ENCODE results near the gene PRPSAP2.

PRPSAP2 gene

DNA sequence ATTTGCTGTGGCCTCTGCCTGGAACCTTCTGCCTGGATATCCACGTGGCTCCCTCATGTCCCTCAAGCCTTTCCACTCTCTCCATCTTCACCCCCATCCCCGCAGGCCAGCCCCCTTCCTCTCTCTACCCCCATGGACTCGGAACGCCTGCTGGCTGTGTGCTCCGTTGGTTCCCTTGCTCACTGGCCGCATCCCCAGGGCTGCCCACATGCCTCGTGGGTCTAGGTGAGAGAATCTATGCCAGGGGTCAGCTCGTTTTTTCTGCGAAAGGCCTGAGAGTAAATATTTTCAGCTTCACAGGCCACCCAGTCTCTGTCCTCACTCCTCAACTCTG is 106.1 kb downstream of the PRPSAP2 start:
- no peak for DNase-seq

DNA sequence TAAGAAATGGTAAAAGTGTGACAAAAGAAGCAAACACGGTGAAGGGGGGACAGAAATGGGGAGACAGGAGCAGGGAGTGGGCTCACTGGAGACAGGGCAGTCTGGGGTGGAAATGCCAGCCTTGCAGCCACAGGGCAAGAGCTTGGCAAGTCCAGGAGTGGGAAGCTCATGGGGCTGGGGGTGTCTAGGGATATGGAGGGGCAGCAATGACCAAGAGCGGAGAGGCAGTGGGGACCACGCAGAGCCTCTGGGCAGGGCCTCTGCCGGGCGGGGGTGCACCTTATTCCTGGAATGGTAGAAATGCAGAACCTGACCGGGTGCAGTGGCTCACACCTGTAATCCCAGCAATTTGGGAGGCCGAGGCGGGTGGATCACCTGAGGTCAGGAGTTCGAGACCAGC is 106.6 kb downstream of the PRPSAP2 start:
- DNase-seq: no peak

DNA sequence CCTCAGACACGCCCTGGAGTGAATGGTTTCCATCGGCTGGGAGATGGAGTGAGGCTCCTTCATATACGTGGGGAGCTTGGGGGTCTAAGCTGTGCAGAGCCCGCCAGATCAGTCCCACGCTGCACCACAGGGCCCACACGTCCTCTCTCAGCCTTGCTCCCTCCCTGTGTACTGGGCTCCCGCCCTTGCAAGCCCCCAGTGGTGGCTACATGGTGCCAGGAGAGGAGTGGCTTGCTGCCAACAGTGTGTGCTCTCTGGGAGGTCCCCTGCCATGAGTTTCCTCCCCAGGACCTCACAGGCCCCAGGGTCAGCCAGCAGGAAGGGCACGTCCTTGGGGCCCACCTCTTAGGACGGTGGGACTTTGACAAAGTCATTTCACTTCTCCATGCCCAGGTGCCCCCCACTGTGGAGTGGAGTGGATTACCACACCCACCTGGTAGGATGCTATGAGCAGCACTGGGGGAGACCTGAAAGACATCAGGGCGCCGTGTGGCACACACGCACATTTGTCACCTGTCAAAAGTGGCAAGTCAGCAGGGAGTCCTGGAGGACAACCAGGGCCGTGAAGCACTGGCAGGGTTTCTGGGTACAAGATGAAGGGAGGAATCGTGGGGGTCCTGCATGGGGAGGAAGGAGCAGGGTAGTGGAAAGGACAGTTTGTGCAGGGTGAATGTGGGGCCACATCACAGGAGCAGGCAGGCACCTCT is 107.8 kb downstream of the PRPSAP2 start:
- no peak for DNase-seq

DNA sequence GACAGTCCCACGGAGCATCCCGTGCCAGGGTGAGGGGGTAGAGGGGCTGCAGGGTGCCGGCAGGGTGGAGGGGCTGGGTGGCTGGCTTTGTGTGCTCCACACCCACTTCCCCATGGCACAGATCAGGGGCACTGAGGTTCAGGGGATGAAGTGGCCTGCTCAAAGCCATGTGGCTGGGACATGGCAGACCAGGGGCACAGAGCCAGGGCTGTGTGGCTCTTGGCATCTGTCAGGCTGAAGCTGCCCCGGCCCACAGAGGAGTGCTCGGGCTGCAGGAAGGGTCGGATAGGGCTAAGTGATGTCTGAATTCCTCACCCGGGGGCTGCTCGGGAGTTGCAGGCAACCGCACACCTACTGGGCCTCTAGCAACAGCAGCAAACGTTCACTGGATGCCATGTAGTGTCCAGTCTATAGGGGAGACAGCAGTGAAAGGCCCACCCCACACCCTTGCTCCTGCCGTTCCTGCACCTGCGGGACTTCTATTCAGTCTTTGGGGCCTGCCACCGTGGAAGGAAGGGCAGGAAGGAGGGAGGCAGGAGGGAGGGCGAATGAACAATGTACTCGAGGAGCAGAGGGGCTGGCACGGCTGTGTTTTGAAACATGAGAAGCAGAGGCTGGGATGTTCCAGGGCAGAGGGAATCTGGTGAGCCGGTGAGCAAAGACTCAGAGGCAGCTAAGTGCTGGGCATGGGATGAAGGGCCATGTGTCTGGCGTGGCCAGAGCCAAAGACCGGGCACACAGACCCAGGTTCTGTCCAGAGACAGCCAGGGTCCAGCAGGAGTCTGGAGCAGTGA is 109.1 kb downstream of the PRPSAP2 start:
- no peak for DNase-seq

DNA sequence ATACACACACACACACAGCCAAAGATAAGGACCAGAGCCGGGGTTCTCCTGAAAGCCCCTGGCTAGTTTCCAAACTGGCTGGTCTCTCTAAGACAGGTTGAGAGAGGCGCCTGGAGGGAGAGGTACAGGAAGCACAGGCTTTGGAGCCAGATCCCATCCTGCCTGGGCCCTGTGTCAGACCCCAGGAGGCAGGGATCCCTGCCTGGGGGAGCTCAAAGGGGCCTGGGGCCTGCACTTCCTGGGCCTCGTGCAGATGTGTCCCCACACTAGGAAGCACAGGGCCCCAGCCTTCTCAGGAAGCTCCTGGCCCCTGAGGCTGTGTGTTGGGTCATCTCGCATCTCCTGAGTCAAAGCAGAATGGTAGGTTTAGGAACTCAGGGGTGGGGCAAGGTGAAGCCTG is 110.0 kb downstream of the PRPSAP2 start:
- DNase-seq: no peak

DNA sequence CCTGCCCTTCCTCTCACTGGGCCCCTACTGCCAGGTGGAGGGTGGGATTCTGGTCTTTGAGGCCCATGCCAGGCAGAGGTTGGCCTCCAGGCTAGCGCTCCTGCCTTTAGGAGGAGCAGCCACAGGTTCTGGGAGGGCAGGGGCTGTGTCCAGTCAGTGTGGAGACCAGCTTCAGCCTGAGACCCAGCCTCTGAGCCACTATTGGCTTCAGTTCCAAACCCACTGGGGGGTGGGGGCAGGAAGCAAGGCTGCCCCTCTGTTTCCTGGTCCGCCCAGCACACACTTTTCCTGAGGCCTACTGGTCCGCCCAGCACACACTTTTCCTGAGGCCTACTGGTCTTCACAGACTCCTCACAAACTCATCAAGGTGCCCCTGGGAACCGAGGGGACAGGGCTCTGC is 110.4 kb downstream of the PRPSAP2 start:
- DNase-seq: no peak

DNA sequence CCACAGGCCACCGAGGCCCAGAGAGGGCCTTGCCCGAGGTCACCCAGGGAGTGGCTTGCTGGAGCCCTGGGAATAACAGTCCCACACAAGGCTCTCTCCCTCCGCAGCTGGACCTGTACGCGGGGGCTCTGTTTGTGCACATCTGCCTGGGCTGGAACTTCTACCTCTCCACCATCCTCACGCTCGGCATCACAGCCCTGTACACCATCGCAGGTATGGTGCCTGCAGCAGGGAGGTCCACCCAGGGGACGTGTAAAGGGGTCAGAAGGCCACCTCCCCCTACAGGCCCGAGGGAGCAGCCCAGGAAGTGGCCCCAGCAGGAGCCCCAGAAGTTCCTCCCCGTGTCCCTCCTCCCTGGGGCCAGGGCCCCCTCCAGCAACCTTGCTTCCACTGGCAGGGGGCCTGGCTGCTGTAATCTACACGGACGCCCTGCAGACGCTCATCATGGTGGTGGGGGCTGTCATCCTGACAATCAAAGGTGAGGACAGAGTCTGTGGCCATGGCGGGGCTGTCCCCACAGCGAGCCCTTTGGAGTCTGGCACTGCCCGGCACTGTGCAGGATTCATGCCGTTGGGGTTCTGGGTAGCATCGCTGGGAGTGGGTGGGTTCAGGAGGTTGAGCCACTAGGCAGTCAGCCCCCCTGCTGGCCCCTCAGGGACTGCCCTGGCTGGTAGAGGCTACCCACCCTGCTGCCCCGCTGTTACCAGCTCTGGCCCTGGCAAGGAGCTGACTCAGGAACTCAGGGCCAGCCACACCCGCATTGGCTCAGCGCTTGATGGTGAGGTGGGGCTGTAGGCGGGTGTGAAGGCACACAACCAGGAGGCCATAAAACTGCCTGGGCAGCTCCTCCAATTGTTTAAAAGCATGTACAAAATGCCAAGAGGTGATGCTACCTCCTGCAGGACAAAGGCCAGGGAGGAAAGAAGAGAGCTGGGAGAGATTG is 111.3 kb downstream of the PRPSAP2 start:
- no peak for DNase-seq

DNA sequence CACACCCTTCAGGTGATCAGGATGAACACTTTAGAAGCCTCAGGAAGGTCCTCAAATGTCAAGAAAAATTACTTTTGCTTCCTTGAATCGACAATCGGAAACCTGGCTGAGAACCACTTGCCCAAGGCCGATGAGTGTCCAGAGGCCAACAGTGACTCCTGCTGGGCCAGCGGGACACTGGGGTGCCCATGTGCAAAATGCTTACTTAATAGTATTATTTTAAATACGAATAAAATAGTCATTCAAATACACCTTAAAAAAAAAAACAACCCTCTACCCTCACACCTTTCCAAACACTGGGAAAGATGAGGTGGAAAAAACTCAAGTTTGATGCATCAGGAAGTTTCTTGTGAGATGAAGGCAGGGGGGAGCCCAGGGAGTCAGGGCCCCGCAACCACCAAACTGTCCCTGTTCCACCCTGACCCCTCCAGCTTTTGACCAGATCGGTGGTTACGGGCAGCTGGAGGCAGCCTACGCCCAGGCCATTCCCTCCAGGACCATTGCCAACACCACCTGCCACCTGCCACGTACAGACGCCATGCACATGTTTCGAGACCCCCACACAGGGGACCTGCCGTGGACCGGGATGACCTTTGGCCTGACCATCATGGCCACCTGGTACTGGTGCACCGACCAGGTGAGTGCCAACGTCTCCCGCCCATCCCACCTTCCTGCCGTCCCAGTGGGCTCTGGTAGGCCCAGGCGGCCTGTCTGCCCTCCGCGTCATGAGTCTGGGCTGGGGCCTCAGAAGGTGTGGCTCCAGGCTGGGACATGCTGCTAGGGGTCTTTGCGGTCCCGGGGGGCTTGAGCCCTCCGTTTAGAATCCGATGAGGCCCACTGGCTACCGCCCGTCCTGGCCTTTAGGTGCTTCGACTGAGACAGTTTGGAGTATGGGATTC is 112.9 kb downstream of the PRPSAP2 start:
- DNase-seq: no peak

DNA sequence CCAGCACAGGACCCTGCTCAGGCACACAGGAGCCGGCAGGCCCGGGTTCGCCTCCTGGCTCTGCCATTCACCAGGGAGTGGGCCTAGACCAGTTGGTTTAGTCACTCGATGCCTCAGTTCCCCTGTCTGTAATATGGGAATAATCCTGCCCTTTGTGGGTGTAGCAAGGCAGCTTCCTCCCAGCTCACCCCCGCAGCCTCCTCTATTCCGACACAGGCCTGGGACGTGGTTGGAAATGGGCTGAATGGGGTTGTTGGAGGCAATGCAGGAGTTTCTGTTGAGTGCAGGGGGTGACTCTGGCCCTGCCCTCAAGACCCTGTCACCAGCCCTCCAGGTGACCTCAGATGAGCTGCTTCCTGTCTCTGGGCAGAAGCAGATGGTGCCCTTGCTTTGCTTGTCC is 113.9 kb downstream of the PRPSAP2 start:
- no peak for DNase-seq

DNA sequence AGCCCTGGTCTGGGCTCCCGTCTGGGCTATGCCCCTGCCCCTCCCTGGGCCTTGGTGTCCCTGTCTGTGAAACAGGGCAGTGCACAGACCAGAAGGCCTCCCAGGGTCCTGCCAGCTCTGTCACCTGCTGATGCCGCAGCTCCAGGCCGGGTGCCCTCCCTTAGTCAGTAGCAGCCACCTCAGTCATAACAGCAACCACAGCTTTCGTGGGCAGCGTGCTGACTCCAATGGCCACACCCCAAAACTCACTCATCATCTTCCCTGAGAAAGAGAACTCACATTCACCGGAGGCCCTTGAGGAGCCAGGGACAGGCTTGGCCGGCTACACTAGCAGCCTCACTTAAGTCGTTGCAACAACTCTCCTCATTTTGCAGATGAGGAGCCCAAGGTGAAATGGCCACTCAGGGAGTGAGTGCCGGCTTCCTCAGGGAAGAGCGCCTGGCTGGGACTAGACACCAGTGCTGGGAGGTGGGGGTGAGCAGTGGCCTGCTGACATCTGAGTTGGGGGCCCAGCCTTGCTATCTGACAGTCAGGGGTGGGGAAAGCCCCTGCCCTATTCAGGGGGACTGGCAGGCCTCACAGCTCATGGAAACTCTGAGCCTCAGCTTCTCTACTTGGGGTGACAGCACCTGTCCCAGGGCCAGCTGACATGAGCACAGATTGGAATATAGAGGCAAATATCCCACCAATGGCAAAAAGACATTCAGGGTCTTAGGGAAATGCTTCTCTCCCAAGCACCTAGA is 116.6 kb downstream of the PRPSAP2 start:
- DNase-seq: no peak

DNA sequence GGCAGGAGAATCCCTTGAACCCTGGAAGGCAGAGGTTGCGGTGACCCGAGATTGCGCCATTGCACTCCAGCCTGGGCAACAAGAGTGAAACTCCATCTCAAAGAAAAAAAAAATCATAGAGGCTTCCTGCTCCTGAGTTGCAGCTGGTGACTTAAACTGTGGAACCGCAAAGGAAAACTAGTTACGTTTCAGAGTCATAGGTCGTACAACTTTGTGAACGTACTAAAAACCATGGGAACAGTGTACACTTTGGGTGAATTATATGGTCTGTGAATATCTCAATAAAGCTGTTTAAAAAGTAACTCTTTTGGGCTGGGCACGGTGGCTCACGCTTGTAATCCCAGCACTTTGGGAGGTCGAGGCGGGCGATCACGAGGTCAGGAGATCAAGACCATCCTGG is 117.7 kb downstream of the PRPSAP2 start:
- DNase-seq: no peak

DNA sequence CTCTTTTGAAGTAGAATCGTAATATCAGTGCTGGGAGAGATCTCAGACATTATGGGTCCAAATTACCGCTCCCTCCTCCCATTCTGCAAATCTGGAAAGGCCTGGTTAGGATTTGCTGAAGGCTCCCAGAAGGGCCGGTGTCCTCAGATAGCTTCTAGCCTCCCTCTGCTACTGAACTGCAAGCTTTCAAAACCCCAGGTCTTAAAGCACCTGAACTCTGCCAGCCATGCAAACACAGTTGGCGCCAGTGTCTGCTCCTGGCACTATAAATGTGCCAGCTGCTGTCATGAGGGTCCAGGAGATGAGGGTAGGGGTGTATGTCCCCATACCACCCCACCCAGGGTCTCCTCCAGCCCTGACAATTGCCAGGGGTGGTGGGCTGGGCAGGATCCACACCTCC is 118.3 kb downstream of the PRPSAP2 start:
- DNase-seq: no peak

DNA sequence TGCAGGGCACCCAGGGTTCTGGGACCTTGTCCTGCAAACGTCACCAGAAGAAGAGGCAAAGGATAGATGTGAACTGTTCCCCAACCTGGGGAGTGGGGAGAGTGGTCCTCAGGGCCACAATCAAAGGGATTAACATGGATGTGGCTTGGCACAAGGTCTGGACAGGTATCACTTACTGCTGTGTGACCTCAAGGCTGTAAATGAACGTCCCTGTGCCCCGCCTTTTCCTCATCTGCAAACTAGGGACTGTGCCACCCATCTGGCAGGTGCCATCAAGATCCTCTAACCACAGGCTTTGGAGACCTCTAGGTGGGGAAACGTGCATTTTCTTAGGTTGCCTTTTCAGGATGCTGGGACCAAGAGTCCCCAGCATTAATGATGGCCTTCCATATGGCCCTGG is 119.1 kb downstream of the PRPSAP2 start:
- DNase-seq: no peak

DNA sequence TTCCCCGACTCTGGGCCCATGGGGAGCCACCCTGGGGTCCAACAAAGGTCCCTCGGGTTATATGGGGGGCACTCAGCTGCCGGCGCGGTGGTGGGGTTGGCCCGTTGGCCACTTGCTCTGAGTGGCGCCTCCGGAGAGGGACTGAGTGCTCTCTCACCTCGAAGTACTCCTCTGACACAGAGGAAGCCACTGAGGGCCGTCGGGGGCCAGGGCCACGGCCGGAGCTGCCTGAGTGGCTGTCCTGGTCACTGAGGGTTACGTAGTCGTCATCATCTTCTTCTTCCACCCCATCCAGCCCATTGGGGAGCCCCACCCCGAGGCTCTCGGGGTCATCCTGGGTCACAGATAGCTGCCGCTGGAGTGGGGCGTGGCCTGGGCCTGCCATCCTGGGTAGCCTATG is 119.7 kb downstream of the PRPSAP2 start:
- DNase-seq: no peak

DNA sequence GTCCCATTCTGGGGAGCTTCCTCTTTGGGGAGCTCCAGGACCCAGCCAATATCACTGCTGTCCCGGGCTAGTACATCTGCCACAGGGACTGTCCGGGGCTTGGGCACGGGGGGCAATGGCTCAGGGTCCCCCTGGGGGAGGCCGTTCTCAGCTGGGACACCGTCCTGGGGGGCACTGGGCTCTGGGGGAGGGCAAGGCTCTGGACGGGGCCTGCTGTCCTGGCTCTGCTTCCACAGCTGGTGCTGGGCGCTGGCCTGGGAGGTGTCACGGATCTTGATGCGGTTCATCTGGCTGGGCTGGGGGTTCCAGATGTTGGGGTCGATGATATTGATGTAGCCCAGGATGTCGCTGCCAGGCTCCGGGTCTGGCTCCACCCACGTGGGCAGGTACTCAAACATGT is 120.1 kb downstream of the PRPSAP2 start:
- no peak for DNase-seq

DNA sequence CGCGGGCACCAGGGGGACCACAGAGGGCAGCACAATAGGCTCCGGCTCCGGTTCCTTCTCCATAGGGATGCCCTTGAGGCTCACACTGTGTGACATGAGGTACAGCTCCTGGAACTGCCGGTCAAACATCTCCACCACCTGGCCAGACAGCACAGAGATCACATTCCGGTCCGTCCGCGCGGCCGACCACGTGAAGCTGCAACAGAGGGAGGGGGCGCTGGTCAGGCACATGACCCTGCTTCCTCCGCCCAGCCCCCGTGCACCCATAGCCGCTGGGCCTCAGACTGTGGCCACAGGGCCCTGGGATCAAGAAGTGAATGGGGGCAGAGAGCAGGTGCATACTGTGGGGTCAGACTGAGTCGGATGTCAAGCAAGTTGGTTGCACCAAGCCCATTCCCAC is 120.7 kb downstream of the PRPSAP2 start:
- DNase-seq: no peak

Measured in CD4-positive, alpha-beta T cell treated with Interleukin-15 for 1 hour (primary cell).